Liver (tissue), 9 donors: ENCODE measurements around the gene TIFAB. TPM values are rescaled to one million over a fixed set of nuclear protein-coding genes. Genes with fewer than 3 reads are reported as not detected.

Experiments used
- DNase-seq: peaks from one replicate; pipeline ENCODE4 v3.0.0-alpha.2; 2017; ENCODE audit warnings: low spot score
- H3K27ac ChIP-seq, 2 donors: one replicate each; pipeline ENCODE4 v1.7.0; 2013; ENCODE audit warnings: inconsistent platforms in 2 of 2, low read length in 2 of 2, control low read depth in 1 of 2, low read depth in 1 of 2, mild to moderate bottlenecking in 1 of 2
- H3K27me3 ChIP-seq, 4 donors: one replicate each; pipeline versions ENCODE4 v1.6.1 to v1.7.0; 2013; ENCODE audit warnings: low read length in 3 of 4, inconsistent platforms in 1 of 4, mild to moderate bottlenecking in 1 of 4, moderate library complexity in 1 of 4; ENCODE audit not compliant: control insufficient read depth in 4 of 4, insufficient read depth in 4 of 4
- H3K36me3 ChIP-seq, 4 donors: one replicate each; pipeline versions ENCODE4 v1.6.1 to v1.7.0; 2013; ENCODE audit warnings: low read length in 3 of 4, mild to moderate bottlenecking in 3 of 4, low read depth in 1 of 4, moderate library complexity in 1 of 4; ENCODE audit not compliant: control insufficient read depth in 4 of 4, insufficient read depth in 3 of 4
- H3K4me1 ChIP-seq, 4 donors: one replicate each; pipeline versions ENCODE4 v1.6.1 to v1.7.0; 2013; ENCODE audit warnings: low read length in 3 of 4, mild to moderate bottlenecking in 3 of 4, moderate library complexity in 1 of 4; ENCODE audit not compliant: control insufficient read depth in 4 of 4, insufficient read depth in 4 of 4
- H3K4me3 ChIP-seq, 3 donors: one replicate each; pipeline versions ENCODE4 v1.6.1 to v1.7.0; 2013; ENCODE audit warnings: low read length in 3 of 3, control low read depth in 1 of 3, low read depth in 1 of 3, mild to moderate bottlenecking in 1 of 3
- H3K9ac ChIP-seq, 2 donors: one replicate each; pipeline ENCODE4 v1.7.0; 2013; ENCODE audit warnings: low read length in 2 of 2, mild to moderate bottlenecking in 2 of 2, moderate library complexity in 2 of 2, control low read depth in 1 of 2, low read depth in 1 of 2
- H3K9me3 ChIP-seq, 4 donors: one replicate each; pipeline versions ENCODE4 v1.6.1 to v1.7.0; 2013; ENCODE audit warnings: low read length in 3 of 4; ENCODE audit not compliant: control insufficient read depth in 4 of 4
- ATF3 ChIP-seq: IDR thresholded peaks from 2 replicates; pipeline ENCODE4 v1.6.1; 2016; ENCODE audit warnings: antibody characterized with exemption
- CTCF ChIP-seq: fragments of 150-350 bp; IDR thresholded peaks from 2 replicates; pipeline ENCODE4 v1.5.1; 2017; ENCODE audit warnings: improper control_type of control experiment, low read depth, low read length; ENCODE audit not compliant: missing input control
- EGR1 ChIP-seq, 2 donors: IDR thresholded peaks; 2 replicates each; pipeline ENCODE4 v1.6.1; 2016 to 2018; ENCODE audit warnings: antibody characterized with exemption in 2 of 2, low read depth in 2 of 2
- FOXA1 ChIP-seq: IDR thresholded peaks from 2 replicates; pipeline ENCODE4 v1.6.1; 2016; ENCODE audit warnings: antibody characterized with exemption
- FOXA2 ChIP-seq: IDR thresholded peaks from 2 replicates; pipeline ENCODE4 v1.6.1; 2016; ENCODE audit warnings: antibody characterized with exemption
- GABPA ChIP-seq, 2 donors: IDR thresholded peaks in 1 of 2; conservative IDR thresholded peaks in 1 of 2; 2 replicates each; pipeline ENCODE4 v1.6.1; 2016; ENCODE audit warnings: antibody characterized with exemption in 2 of 2, mild to moderate bottlenecking in 1 of 2, moderate library complexity in 1 of 2
- HNF4G ChIP-seq: IDR thresholded peaks from 2 replicates; pipeline ENCODE4 v1.6.1; 2016; ENCODE audit warnings: antibody characterized with exemption
- MAX ChIP-seq: IDR thresholded peaks from 2 replicates; pipeline ENCODE4 v1.6.1; 2016; ENCODE audit warnings: antibody characterized with exemption
- NR2F2 ChIP-seq: IDR thresholded peaks from 2 replicates; pipeline ENCODE4 v1.6.1; 2016; ENCODE audit warnings: antibody characterized with exemption
- RAD21 ChIP-seq, 2 donors: IDR thresholded peaks; 2 replicates each; pipeline ENCODE4 v1.6.1; 2016; ENCODE audit warnings: antibody characterized with exemption in 2 of 2, mild to moderate bottlenecking in 2 of 2
- REST ChIP-seq: IDR thresholded peaks from 2 replicates; pipeline ENCODE4 v1.6.1; 2016; ENCODE audit warnings: antibody characterized with exemption, mild to moderate bottlenecking
- RXRA ChIP-seq, 2 donors: IDR thresholded peaks; 2 replicates each; pipeline ENCODE4 v1.6.1; 2017 to 2018; ENCODE audit warnings: antibody characterized with exemption in 2 of 2, mild to moderate bottlenecking in 1 of 2
- SP1 ChIP-seq: IDR thresholded peaks from 2 replicates; pipeline ENCODE4 v1.6.1; 2018; ENCODE audit warnings: antibody characterized with exemption, mild to moderate bottlenecking
- TAF1 ChIP-seq: conservative IDR thresholded peaks from 2 replicates; pipeline ENCODE4 v1.6.1; 2016; ENCODE audit warnings: antibody characterized with exemption, mild to moderate bottlenecking
- YY1 ChIP-seq: IDR thresholded peaks from 2 replicates; pipeline ENCODE4 v1.6.1; 2016; ENCODE audit warnings: antibody characterized with exemption, mild to moderate bottlenecking
- WGBS: extraction: QIAGEN DNeasy Blood & Tissue Kit; methylation state at CpG from one replicate; pipeline ENCODE4 v1.1.7; 2013; 5-methylcytosine and 5-hydroxymethylcytosine counted together
- polyA plus RNA-seq, 2 donors: library from polyadenylated mRNA; stranded (reverse) in 1 of 2; unstranded in 1 of 2; fragments of 200-250 nt in 1 of 2; fragments of >200 nt in 1 of 2; fragmentation: Nextera tagmentation in 1 of 2; extraction: Ambion mirVana in 1 of 2; gene quantifications; one replicate each; pipeline versions ENCODE4 v1.2.1 to v1.2.3, GENCODE V29; 2013 to 2015
- total RNA-seq, 2 donors: library from RNA; depleted of rRNA; stranded (reverse); fragments of >200 nt; gene quantifications; one replicate each; pipeline ENCODE4 v1.2.3, GENCODE V29; 2014
- TF ChIP-seq, protein P1 (sequence below): IDR thresholded peaks from 2 replicates; pipeline ENCODE4 v1.6.1; 2016; ENCODE audit warnings: antibody characterized with exemption
- donor health status: healthy.
- donor health status: healthy.
- donor health status: healthy.
- donor health status: healthy.
- donor health status: healthy.

The TIFAB gene
- total and polyA plus RNA-seq, 4 donors, result 0.02 to 0.47 TPM; not detected in 2

GRCh38 chr5:135446206-135446605 is 5.9 kb downstream of the TIFAB start:
- peaks cover 0 to 4% (median 1%) of the 10 kb centered on the region in 4 donors for H3K9me3 ChIP-seq
- H3K4me3 ChIP-seq, result no peak overlapping the region
- no peaks in the 10 kb centered on the region for H3K36me3 ChIP-seq
- H3K27me3 ChIP-seq, result no peaks in the 10 kb centered on the region
- H3K27ac ChIP-seq, result no peak overlapping the region
- WGBS, result 91% methylated on average over 9 of the region's 9 CpGs
- no peak for TF ChIP-seq EGR1 (IDR thresholded peaks at IDR 0.05; ENCODE audit: low read depth in 2 of 2)
- no peak for TF ChIP-seq FOXA1
- no peak for TF ChIP-seq FOXA2
- TF ChIP-seq NR2F2, result no peak
- TF ChIP-seq ATF3, result no peak
- no peak for TF ChIP-seq GABPA (IDR thresholded peaks at IDR 0.05 in 1 of 2, conservative IDR thresholded peaks at IDR 0.05 in 1 of 2)
- TF ChIP-seq, protein P1, sequence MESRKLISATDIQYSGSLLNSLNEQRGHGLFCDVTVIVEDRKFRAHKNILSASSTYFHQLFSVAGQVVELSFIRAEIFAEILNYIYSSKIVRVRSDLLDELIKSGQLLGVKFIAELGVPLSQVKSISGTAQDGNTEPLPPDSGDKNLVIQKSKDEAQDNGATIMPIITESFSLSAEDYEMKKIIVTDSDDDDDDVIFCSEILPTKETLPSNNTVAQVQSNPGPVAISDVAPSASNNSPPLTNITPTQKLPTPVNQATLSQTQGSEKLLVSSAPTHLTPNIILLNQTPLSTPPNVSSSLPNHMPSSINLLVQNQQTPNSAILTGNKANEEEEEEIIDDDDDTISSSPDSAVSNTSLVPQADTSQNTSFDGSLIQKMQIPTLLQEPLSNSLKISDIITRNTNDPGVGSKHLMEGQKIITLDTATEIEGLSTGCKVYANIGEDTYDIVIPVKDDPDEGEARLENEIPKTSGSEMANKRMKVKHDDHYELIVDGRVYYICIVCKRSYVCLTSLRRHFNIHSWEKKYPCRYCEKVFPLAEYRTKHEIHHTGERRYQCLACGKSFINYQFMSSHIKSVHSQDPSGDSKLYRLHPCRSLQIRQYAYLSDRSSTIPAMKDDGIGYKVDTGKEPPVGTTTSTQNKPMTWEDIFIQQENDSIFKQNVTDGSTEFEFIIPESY, result no peak
- no peak for TF ChIP-seq CTCF
- no peak for TF ChIP-seq REST
- TF ChIP-seq TAF1, result no peak
- TF ChIP-seq HNF4G, result no peak
- no peak for TF ChIP-seq YY1
- no peak for TF ChIP-seq SP1
- TF ChIP-seq RXRA (IDR thresholded peaks at IDR 0.05), result no peak
- TF ChIP-seq MAX, result no peak
- no peak overlapping the region for H3K9ac ChIP-seq
- no peaks in the 10 kb centered on the region for H3K4me1 ChIP-seq
- no peak for DNase-seq

DNA sequence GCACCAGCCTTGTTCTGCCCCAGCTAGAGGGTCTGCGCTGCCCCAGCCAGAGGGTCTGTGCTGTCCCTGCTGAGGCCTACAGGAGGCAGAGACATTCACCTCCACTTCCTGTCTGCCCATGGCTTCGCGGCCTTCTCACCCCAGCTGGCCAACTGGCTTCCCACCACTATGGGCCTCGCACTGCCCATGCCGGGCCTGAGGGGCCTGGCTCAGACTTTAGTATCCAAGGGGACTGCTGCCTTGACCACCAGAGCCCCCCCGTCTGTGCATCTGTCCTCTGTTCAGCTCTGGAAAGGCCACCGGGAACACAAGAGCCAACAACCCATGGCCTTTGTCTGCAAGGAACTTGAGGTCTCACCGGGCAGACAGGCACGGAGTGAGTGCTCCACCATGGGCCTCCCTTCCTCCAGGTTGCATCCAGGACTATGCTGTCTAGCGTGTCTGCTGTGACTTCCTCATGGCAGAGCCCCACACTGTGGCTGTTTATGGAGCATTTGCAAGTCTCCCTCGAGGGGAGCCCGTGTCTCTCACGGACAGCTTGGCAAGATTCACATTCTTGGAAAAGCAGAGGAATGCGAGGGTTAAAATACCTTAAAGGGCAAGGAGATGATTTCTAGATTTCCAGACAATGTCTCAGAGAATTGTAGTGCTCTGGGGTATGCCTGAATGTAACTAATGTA is 6.7 kb downstream of the TIFAB start:
- H3K36me3 ChIP-seq, result no peaks in the 10 kb centered on the region
- DNase-seq, result no peak
- no peak overlapping the region for H3K9ac ChIP-seq
- no peak overlapping the region for H3K4me3 ChIP-seq
- 87% methylated on average over 14 of the region's 14 CpGs for WGBS
- no peak overlapping the region for H3K27ac ChIP-seq
- H3K9me3 ChIP-seq, result peaks cover 0 to 4% (median 1%) of the 10 kb centered on the region in 4 donors
- H3K4me1 ChIP-seq, result no peaks in the 10 kb centered on the region
- no peaks in the 10 kb centered on the region for H3K27me3 ChIP-seq
- TF ChIP-seq GABPA (IDR thresholded peaks at IDR 0.05 in 1 of 2, conservative IDR thresholded peaks at IDR 0.05 in 1 of 2) (no peak), FOXA1 (no peak), RXRA (IDR thresholded peaks at IDR 0.05) (no peak), TAF1 (no peak), EGR1 (IDR thresholded peaks at IDR 0.05; ENCODE audit: low read depth in 2 of 2) (no peak), RAD21 (IDR thresholded peaks at IDR 0.05) (no peak), NR2F2 (no peak), REST (no peak)
- TF ChIP-seq, protein P1, result no peak
